ENCODE data around the gene UVSSA. TPM values are rescaled to one million over a fixed set of nuclear protein-coding genes. Genes with fewer than 3 reads are reported as not detected.
"Not testable (repeated sequence)": the region's sequence is repeated elsewhere in the genome, so short reads cannot be mapped to it uniquely, and the experiment has no call there.

Gene UVSSA
- total and polyA plus RNA-seq, 2 donors (not counting 1 experiment from before 2014, with no cell fraction given), result 34.6 to 40.5 TPM

- no peak for ATAC-seq (ENCODE audit: low read depth)
- ChIA-PET CTCF (no interaction called here), POLR2A (no interaction called here)
- Histone ChIP-seq H3K36me3 (replicated peaks in 1 of 2; ENCODE audit: control extremely low read depth in 1 of 2, control insufficient read depth in 1 of 2, extremely low read depth in 1 of 2, insufficient read depth in 2 of 2, low read length in 1 of 2) (peaks cover 0 to 2% of the 10 kb centered on the region in 2 experiments), H3K9me3 (ENCODE audit: control extremely low read depth in 1 of 3, control insufficient read depth in 2 of 3, insufficient read depth in 1 of 3, low read length in 2 of 3) (peaks cover 2 to 13% (median 12%) of the 10 kb centered on the region in 3 donors), H3K27me3 (replicated peaks in 1 of 4; ENCODE audit: control extremely low read depth in 1 of 4, control insufficient read depth in 3 of 4, insufficient read depth in 4 of 4, low read length in 3 of 4) (no peaks in the 10 kb centered on the region), H3K4me1 (ENCODE audit: control insufficient read depth in 2 of 2, insufficient read depth in 2 of 2, low read length in 2 of 2) (no peaks in the 10 kb centered on the region), H3K4me3 (ENCODE audit: control extremely low read depth in 1 of 5, extremely low read depth in 1 of 5, insufficient read depth in 1 of 5, low read depth in 2 of 5, low read length in 4 of 5) (no peak overlapping the region), H4K20me1 (ENCODE audit: control insufficient read depth, insufficient read depth, low read length, poor library complexity, severe bottlenecking) (no peaks in the 10 kb centered on the region), H3K9ac (ENCODE audit: low read length) (no peak overlapping the region), H3K27ac (ENCODE audit: low read length in 2 of 2) (no peak overlapping the region), H2AFZ (ENCODE audit: insufficient read depth, low read depth, low read length, poor library complexity, severe bottlenecking) (no peak overlapping the region), H3K79me2 (ENCODE audit: control insufficient read depth, insufficient read depth, low read length) (no peaks in the 10 kb centered on the region), H3K4me2 (replicated peaks; ENCODE audit: low read depth, low read length, poor library complexity, severe bottlenecking) (no peak overlapping the region)
- WGBS (ENCODE audit: insufficient coverage), result 97% methylated on average over 44 of the region's 44 CpGs
- Mint-ChIP-seq H3K27ac (no peak overlapping the region), H3K4me3 (no peak overlapping the region), H3K4me1 (no peaks in the 10 kb centered on the region), H3K27me3 (no peaks in the 10 kb centered on the region), H3K9me3 (ENCODE audit: insufficient read depth) (peaks cover 13% of the 10 kb centered on the region)
- DNase-seq, result no peak
- intact Hi-C loops (cut with micrococcal nuclease), result no loop called here
- TF ChIP-seq EZH2 (IDR thresholded peaks at IDR 0.05; ENCODE audit: borderline replicate concordance, insufficient read depth, low read depth, low read length, poor library complexity, severe bottlenecking) (no peak), CTCF (IDR thresholded peaks at IDR 0.05) (no peak)
These were observed 38.6 kb downstream of the UVSSA start for GRCh38 chr4:1385373-1386340.

GRCh38 chr4:1393363-1393762, 46.4 kb downstream of the UVSSA start:
- DNase-seq; H3K4me3 Mint-ChIP-seq; H3K4me1 ChIP-seq (ENCODE audit: control insufficient read depth in 2 of 2, insufficient read depth in 2 of 2, low read length in 2 of 2); H4K20me1 ChIP-seq (ENCODE audit: control insufficient read depth, insufficient read depth, low read length, poor library complexity, severe bottlenecking); intact Hi-C loops (cut with micrococcal nuclease); H3K79me2 ChIP-seq (ENCODE audit: control insufficient read depth, insufficient read depth, low read length); H3K27ac Mint-ChIP-seq; H3K4me3 ChIP-seq (ENCODE audit: control extremely low read depth in 1 of 5, extremely low read depth in 1 of 5, insufficient read depth in 1 of 5, low read depth in 2 of 5, low read length in 4 of 5); H3K27me3 ChIP-seq (replicated peaks in 1 of 4; ENCODE audit: control extremely low read depth in 1 of 4, control insufficient read depth in 3 of 4, insufficient read depth in 4 of 4, low read length in 3 of 4); H3K36me3 ChIP-seq (replicated peaks in 1 of 2; ENCODE audit: control extremely low read depth in 1 of 2, control insufficient read depth in 1 of 2, extremely low read depth in 1 of 2, insufficient read depth in 2 of 2, low read length in 1 of 2); H3K4me2 ChIP-seq (replicated peaks; ENCODE audit: low read depth, low read length, poor library complexity, severe bottlenecking); H3K27ac ChIP-seq (ENCODE audit: low read length in 2 of 2); H3K9me3 Mint-ChIP-seq (ENCODE audit: insufficient read depth); H3K27me3 Mint-ChIP-seq; H2AFZ ChIP-seq (ENCODE audit: insufficient read depth, low read depth, low read length, poor library complexity, severe bottlenecking); CTCF ChIA-PET; H3K9ac ChIP-seq (ENCODE audit: low read length); POLR2A ChIA-PET; H3K4me1 Mint-ChIP-seq; ATAC-seq (ENCODE audit: low read depth): not testable (repeated sequence)
- WGBS (ENCODE audit: insufficient coverage), result 96% methylated on average over 5 of the region's 5 CpGs
- H3K9me3 ChIP-seq (ENCODE audit: control extremely low read depth in 1 of 3, control insufficient read depth in 2 of 3, insufficient read depth in 1 of 3, low read length in 2 of 3), result peaks cover 6 to 45% (median 25%) of the 10 kb centered on the region in 3 donors

Measured in B cell (primary cell).